ENCODE results near the gene PROX2.

PROX2 gene

DNA sequence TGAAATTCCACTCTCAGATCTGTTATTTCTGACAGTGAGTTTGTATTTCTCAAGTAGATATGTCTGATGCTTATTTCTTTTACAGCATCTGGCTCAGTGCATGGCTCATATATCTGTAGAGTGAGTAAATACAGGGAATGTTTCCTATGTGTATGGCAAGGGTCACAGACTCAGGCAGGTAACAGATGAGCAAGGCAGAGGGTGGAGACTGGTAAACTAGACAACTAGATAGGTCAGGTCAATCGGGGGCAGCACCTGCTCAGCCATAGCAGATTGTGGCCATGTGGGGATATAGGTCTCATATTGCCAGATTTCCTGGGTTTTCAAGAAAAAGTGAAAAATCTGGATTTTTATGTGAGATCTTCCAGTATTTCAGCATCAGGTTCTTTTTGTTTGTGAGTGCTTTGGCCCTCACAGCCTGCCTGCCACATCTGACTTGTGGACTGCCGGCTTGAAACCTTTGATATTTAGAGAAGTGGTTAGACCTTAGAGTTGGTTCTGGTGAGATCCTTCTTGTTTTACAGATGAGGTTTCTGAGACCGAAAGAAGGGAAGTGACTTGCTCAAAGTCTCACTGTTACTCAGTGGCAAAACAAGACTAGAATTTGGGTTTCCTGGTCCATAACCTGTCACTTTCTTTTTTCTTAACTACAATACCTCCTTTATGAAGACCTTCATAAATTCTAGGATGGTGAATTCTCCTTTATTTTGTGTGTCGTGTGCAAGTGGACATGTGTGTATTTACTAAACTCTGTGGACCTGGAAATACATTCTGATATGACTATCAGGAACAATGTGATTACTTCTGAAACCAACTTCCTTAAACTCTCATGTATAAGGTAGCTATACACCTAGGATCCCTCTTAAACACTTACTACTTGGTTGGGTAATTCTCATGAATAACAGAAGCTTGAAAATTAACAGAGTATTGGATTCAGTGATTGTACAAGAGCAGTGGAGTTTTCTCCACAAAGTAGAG, 34.4 kb downstream of the PROX2 start:
- no peak for DNase-seq (ENCODE audit: low spot score)

- no peak for DNase-seq (ENCODE audit: low spot score)
Observed at GRCh38 chr14:74840603-74841030, 35.3 kb downstream of the PROX2 start.

GRCh38 chr14:74838166-74838565, 37.8 kb downstream of the PROX2 start:
- no peak for DNase-seq (ENCODE audit: low spot score)

DNA sequence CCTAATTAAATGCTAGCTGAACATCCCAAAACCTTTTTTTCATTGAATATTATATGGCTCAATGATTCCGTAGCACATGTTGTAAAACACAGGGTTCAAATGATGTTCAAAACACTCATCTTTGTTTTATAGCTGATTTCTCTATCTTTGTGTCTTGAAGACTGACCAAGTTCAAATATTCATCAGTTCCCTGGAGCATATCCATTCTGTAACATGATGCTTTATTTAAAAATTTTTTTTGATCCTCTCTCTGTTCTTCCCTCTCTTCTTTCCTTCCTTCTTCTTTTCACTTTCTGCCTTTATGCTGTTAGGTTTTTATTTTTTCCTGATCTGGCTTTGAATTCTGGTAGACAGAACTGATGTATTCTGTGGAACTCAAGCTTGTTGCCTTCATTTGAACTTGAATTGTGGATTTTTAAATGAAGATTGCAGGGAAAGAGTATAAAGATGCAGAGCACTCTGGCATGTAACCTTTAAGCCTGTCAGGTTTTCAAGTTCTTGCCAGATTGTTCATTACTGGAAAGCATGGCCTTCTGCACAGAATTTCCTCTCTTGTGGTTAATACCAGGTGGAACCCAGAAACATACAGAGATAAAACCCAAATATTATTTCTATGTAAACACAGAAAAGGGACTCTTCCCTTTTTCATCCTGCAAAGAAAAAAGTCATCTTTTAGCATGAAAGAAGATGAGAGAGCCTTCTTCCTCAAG, 39.5 kb downstream of the PROX2 start:
- no peak for DNase-seq (ENCODE audit: low spot score)

DNA sequence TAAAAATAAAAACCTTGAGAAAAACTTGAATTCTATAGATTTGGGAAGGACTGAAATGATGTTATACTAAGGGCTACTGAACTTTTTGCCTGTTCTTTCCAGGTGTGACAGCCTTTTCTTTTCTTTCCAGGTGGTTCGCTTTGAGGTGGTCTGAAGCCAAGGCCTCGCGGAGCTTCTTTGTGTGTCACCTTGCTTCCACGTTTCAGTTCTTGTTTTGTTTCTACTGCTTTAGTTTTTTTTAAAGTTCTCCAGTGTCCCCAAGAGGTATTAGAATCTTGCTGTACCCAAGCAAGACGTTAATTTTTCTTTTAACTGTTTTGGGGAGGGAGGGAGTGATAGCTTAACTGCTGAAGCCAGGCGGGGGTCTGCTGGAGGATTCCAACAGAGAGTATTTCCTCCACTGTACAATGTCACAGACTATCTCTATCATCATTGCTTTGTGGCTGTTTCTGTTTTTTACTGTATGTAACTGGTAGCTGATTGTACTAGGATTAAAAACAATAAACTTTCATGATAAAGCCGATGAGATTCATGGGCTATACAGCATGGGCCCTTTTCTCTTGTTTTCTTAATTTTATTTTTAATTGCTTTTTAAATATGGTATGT, 40.2 kb downstream of the PROX2 start:
- DNase-seq (ENCODE audit: low spot score) = no peak

DNA sequence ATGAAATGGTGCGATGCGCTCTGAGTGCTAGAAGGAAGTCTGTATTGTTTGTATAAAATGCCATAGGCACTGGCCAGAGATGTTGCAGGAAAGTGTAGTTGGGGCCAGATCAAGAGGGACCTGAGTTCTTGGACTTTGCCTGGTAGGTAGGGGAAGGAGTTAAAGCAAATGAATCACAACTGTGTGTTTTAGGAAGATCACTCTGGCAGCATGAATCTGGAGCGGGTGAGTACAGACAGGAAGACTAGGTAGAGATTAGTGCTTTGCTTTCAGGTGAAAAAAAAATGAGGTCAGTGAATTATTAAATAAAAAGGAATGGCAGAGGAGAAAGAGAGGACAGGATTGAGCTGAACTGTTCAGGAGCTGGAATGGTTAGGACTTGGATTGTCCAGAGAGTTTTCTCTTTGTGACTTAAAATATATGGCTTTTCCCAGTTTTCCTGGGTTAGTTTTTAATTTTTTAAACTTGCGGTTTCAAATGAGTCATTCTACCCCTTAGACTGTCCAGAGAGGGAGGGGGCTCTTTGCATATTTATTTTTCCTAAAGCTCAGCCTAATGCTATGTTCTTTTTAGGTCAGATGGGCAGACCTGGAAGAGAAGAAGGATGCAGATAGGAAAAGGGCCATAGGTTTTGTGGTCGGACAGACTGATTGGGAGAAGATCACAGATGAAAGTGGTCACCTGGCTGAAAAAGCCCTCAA, 41.1 kb downstream of the PROX2 start:
- DNase-seq (ENCODE audit: low spot score) = no peak

- no peak for DNase-seq (ENCODE audit: low spot score)
Observed at GRCh38 chr14:74832849-74833248, 43.1 kb downstream of the PROX2 start.

- no peak for DNase-seq (ENCODE audit: low spot score)
Observed at GRCh38 chr14:74829251-74829650, 46.7 kb downstream of the PROX2 start.

GRCh38 chr14:74826574-74826973, 49.4 kb downstream of the PROX2 start:
- DNase-seq (ENCODE audit: low spot score) = no peak

All from RKO (cell line).